Endothelial cell of umbilical vein (primary cell): Measurements from ENCODE around the gene MAP3K4. TPM values are rescaled to one million over a fixed set of nuclear protein-coding genes. Genes with fewer than 3 reads are reported as not detected.

Source experiments
- BruUV-seq: library from RNA; stranded (reverse); fragments of 400-500 nt; replicated peaks from 2 replicates; lab custom pipeline; 2021; lab: Mats Ljungman, UMichigan
- CTCF ChIA-PET: fragments of 300-600, 350-600 bp; sonication (Branson Sonifier 250); formaldehyde crosslinking; loops from one replicate; lab custom pipeline; 2021; ENCODE audit warnings: antibody characterized with exemption, inconsistent platforms; lab: Charles Lee
- POLR2A ChIA-PET: fragments of 300-600, 350-600 bp; sonication (Branson Sonifier 250); formaldehyde crosslinking; loops from one replicate; lab custom pipeline; 2021; ENCODE audit warnings: antibody characterized with exemption, inconsistent platforms; lab: Charles Lee
- DNase-seq: peaks from one replicate; pipeline ENCODE4 v3.0.0-alpha.2; 2011; ENCODE audit warnings: low read depth, low spot score
- FAIRE-seq: peaks from 2 replicates; lab custom pipeline; 2011; peaks lifted over from hg19 to GRCh38; lab: Jason Lieb, UNC
- H2AFZ ChIP-seq: 2 replicates; pipeline ENCODE4 v1.6.0; 2012; ENCODE audit warnings: low read depth, low read length, control low read depth, inconsistent platforms
- H3K27ac ChIP-seq: 2 replicates; pipeline ENCODE4 v1.5.1; 2011; ENCODE audit warnings: low read depth, mild to moderate bottlenecking, control low read depth, low read length, moderate library complexity; ENCODE audit not compliant: insufficient read depth
- H3K27me3 ChIP-seq, 2 experiments: 2 replicates each; pipeline versions ENCODE4 v1.6.0 to v1.6.1; 2011; ENCODE audit warnings: low read length in 2 of 2, mixed read lengths in 1 of 2; ENCODE audit not compliant: control insufficient read depth in 2 of 2, insufficient read depth in 2 of 2
- H3K36me3 ChIP-seq, 2 experiments: 2 replicates in 1 of 2; 3 replicates in 1 of 2; pipeline ENCODE4 v1.5.1; 2011; ENCODE audit warnings: low read length in 2 of 2, mild to moderate bottlenecking in 1 of 2, moderate library complexity in 1 of 2; ENCODE audit not compliant: control insufficient read depth in 2 of 2, insufficient read depth in 2 of 2; ENCODE audit errors: extremely low read depth in 1 of 2
- H3K4me1 ChIP-seq: 3 replicates; pipeline ENCODE4 v1.5.1; 2011; ENCODE audit warnings: mild to moderate bottlenecking, low read length; ENCODE audit not compliant: control insufficient read depth, insufficient read depth; ENCODE audit errors: extremely low read depth
- H3K4me2 ChIP-seq: 2 replicates; pipeline ENCODE4 v1.6.1; 2011; ENCODE audit warnings: low read length, control low read depth, mixed read lengths; ENCODE audit not compliant: insufficient read depth
- H3K4me3 ChIP-seq, 3 experiments: fragments of 200-600 bp in 1 of 3; sonication (generic), shearing (Covaris generic) in 1 of 3; replicated peaks in 1 of 3; 2 replicates each; pipeline ENCODE4 v1.5.1; 2011 to 2016; ENCODE audit warnings: control low read depth in 3 of 3, low read length in 3 of 3, mild to moderate bottlenecking in 2 of 3, inconsistent platforms in 1 of 3, low read depth in 1 of 3, moderate library complexity in 1 of 3; ENCODE audit not compliant: insufficient read depth in 1 of 3
- H3K79me2 ChIP-seq: 2 replicates; pipeline ENCODE4 v1.6.0; 2012; ENCODE audit warnings: low read length, inconsistent platforms; ENCODE audit not compliant: control insufficient read depth, insufficient read depth
- H3K9ac ChIP-seq: replicated peaks from 2 replicates; pipeline ENCODE3; 2011; ENCODE audit warnings: low read length, control low read depth; ENCODE audit not compliant: insufficient read depth; ENCODE audit errors: extremely low read depth
- H3K9me1 ChIP-seq: replicated peaks from 3 replicates; pipeline ENCODE4 v1.6.0; 2011; ENCODE audit warnings: mild to moderate bottlenecking, low read length; ENCODE audit not compliant: control insufficient read depth, insufficient read depth; ENCODE audit errors: extremely low read depth
- H3K9me3 ChIP-seq: replicated peaks from 2 replicates; pipeline ENCODE4 v1.5.1; 2012; ENCODE audit warnings: low read length, inconsistent platforms; ENCODE audit not compliant: control insufficient read depth, insufficient read depth
- H4K20me1 ChIP-seq: replicated peaks from 2 replicates; pipeline ENCODE3; 2011; ENCODE audit warnings: mild to moderate bottlenecking, low read length; ENCODE audit not compliant: control insufficient read depth, insufficient read depth; ENCODE audit errors: extremely low read depth
- FOS ChIP-seq: IDR thresholded peaks from 2 replicates; pipeline ENCODE4 v1.6.1; 2011; ENCODE audit warnings: mild to moderate bottlenecking, low read length, moderate library complexity, borderline replicate concordance; ENCODE audit not compliant: insufficient read depth
- POLR2AphosphoS5 ChIP-seq: IDR thresholded peaks from 2 replicates; pipeline ENCODE4 v1.6.1; 2012; ENCODE audit warnings: low read depth, mild to moderate bottlenecking, control low read depth, low read length, moderate library complexity; ENCODE audit not compliant: insufficient read depth
- dilution Hi-C: fragments of 300-500 bp; cut with MboI; formaldehyde crosslinking; loops from one replicate; pipeline ENCODE4 v1.15.0; 2019; ENCODE audit warnings: low sequenced_read_pairs; ENCODE audit not compliant: extremely low pct_ligation_motif_present
- intact Hi-C: fragments of 100-400 bp; cut with micrococcal nuclease; formaldehyde crosslinking; loops from one replicate; pipeline ENCODE4 v1.10.0; 2022
- polyA plus RNA-seq, 4 experiments: library from polyadenylated mRNA; depleted of rRNA in 3 of 4; stranded (reverse) in 3 of 4; unstranded in 1 of 4; fragments of >200 nt; gene quantifications; 2 replicates each; pipeline versions ENCODE4 v1.2.1 to v1.2.3, GENCODE V29; 2011 to 2012; ENCODE audit warnings: missing spikeins in 1 of 4
- total RNA-seq: library from RNA; stranded (reverse); gene quantifications from 2 replicates; pipeline ENCODE4 v1.2.3, GENCODE V29; 2021
- TF ChIP-seq, protein P1 (sequence below): IDR thresholded peaks from 2 replicates; pipeline ENCODE4 v1.6.1; 2011; ENCODE audit not compliant: insufficient read depth, insufficient read length
- TF ChIP-seq, protein P2 (sequence below), 2 donors: IDR thresholded peaks; 1 replicate in 1 of 2; 2 replicates in 1 of 2; pipeline ENCODE4 v1.5.1; 2011; ENCODE audit warnings: low read length in 2 of 2, mild to moderate bottlenecking in 2 of 2, moderate library complexity in 2 of 2, control low read depth in 1 of 2, inconsistent platforms in 1 of 2, low read depth in 1 of 2; ENCODE audit not compliant: insufficient read depth in 1 of 2; ENCODE audit errors: extremely low read depth in 1 of 2

Gene MAP3K4
- total and polyA plus RNA-seq, 2 donors (not counting 3 experiments of a cell fraction or from before 2014, with no cell fraction given) = 10.8 to 42.3 TPM

DNA sequence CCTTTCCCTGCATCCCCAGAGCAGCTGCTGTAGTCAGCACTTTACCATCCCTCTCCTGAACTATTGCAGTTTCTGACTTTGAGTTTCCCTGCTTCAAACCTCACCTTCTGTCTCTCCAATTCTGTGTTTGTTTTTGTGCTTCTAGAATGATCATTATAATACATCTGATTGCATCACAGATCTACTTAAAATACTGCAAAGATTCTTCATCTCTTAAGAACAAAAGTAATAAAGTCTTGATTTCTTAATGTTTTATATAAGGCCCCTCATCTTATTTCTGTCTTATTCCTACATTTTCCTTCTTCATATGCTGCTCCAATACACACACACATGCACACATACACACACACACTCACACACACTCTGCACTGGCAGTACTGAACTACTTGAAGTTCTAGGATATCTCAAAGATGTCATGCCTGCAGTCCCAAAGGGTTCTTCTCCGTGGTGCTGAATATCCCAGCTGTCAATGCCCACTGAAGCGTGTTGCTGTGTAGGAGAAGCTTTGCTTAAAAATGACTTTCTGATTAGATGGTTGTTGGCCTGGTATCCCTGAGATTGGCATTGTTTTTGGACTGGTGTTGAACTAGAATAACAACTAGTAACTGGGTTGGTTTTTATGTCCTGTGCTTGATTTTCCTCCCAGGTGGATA, 97.2 kb downstream of the MAP3K4 start:
- Histone ChIP-seq H3K4me2 (no peak overlapping the region), H3K79me2 (no peaks in the 10 kb centered on the region), H3K4me3 (no peak overlapping the region), H3K4me1 (no peaks in the 10 kb centered on the region), H2AFZ (no peak overlapping the region), H3K9ac (no peak overlapping the region), H3K27ac (no peak overlapping the region), H3K9me1 (no peaks in the 10 kb centered on the region), H4K20me1 (no peaks in the 10 kb centered on the region), H3K36me3 (peaks cover 9 to 17% of the 10 kb centered on the region in 2 experiments), H3K27me3 (no peaks in the 10 kb centered on the region), H3K9me3 (no peaks in the 10 kb centered on the region)
- DNase-seq (peak; percentile 13), FAIRE-seq (no peak)
- intact Hi-C loops (no loop called here), dilution Hi-C loops (no loop called here)
- TF ChIP-seq POLR2AphosphoS5 (no peak), FOS (no peak)
- TF ChIP-seq, protein P1, sequence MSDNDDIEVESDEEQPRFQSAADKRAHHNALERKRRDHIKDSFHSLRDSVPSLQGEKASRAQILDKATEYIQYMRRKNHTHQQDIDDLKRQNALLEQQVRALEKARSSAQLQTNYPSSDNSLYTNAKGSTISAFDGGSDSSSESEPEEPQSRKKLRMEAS = no peak
- TF ChIP-seq, protein P2, sequence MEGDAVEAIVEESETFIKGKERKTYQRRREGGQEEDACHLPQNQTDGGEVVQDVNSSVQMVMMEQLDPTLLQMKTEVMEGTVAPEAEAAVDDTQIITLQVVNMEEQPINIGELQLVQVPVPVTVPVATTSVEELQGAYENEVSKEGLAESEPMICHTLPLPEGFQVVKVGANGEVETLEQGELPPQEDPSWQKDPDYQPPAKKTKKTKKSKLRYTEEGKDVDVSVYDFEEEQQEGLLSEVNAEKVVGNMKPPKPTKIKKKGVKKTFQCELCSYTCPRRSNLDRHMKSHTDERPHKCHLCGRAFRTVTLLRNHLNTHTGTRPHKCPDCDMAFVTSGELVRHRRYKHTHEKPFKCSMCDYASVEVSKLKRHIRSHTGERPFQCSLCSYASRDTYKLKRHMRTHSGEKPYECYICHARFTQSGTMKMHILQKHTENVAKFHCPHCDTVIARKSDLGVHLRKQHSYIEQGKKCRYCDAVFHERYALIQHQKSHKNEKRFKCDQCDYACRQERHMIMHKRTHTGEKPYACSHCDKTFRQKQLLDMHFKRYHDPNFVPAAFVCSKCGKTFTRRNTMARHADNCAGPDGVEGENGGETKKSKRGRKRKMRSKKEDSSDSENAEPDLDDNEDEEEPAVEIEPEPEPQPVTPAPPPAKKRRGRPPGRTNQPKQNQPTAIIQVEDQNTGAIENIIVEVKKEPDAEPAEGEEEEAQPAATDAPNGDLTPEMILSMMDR (IDR thresholded peaks at IDR 0.05; ENCODE audit: extremely low read depth in 1 of 2, insufficient read depth in 1 of 2, low read depth in 1 of 2, low read length in 2 of 2) = no peak
- BruUV-seq = no TSS peak
- POLR2A ChIA-PET = no interaction called here
- CTCF ChIA-PET = interaction anchor here (0.5 to 1.8 kb wide), 4 partner anchors 53 to 1151 kb away, joined by 3 read pairs; no protein-coding TSS in a partner anchor
